Glutamatergic neuron (in vitro differentiated cells): Measurements from ENCODE around the gene RAB43. TPM values are rescaled to one million over a fixed set of nuclear protein-coding genes. Genes with fewer than 3 reads are reported as not detected.

ENCODE experiments used
- DNase-seq: peaks from one replicate; pipeline ENCODE4 v3.0.0; 2022
- H3K27ac Mint-ChIP-seq: one replicate; pipeline ENCODE4 v1.8.0; 2020; ENCODE audit warnings: mild to moderate bottlenecking, mixed read lengths, inconsistent platforms; ENCODE audit not compliant: unreplicated experiment
- H3K27me3 Mint-ChIP-seq: one replicate; pipeline ENCODE4 v1.8.0; 2020; ENCODE audit warnings: mild to moderate bottlenecking, moderate library complexity, mixed read lengths, inconsistent platforms; ENCODE audit not compliant: unreplicated experiment
- H3K36me3 Mint-ChIP-seq: one replicate; pipeline ENCODE4 v1.8.0; 2020; ENCODE audit warnings: mild to moderate bottlenecking, mixed read lengths, inconsistent platforms; ENCODE audit not compliant: unreplicated experiment
- H3K4me1 Mint-ChIP-seq: one replicate; pipeline ENCODE4 v1.8.0; 2020; ENCODE audit warnings: mild to moderate bottlenecking, low read depth, mixed read lengths, inconsistent platforms; ENCODE audit not compliant: unreplicated experiment
- H3K4me3 Mint-ChIP-seq: one replicate; pipeline ENCODE4 v1.8.0; 2020; ENCODE audit warnings: mild to moderate bottlenecking, mixed read lengths, inconsistent platforms; ENCODE audit not compliant: unreplicated experiment
- H3K9me3 Mint-ChIP-seq: one replicate; pipeline ENCODE4 v1.8.0; 2020; ENCODE audit warnings: mild to moderate bottlenecking, moderate library complexity, mixed read lengths, inconsistent platforms; ENCODE audit not compliant: unreplicated experiment
- total RNA-seq: library from RNA; stranded (reverse); fragmentation: NEBNext Ultra II Directional; extraction: Animal tissue kit (Norgen Biotek cat#: 25700); gene quantifications from one replicate; pipeline ENCODE4 v1.2.1, GENCODE V29; 2021; ENCODE audit not compliant: unreplicated experiment
- TF ChIP-seq, protein P1 (sequence below): fragments of 200-600 bp; sonication (generic); IDR thresholded peaks from one replicate; pipeline ENCODE4 v1.5.0; 2021; ENCODE audit not compliant: partially characterized antibody, unreplicated experiment

The RAB43 gene
- total RNA-seq, 1 donor from 2014 or later = 2.3 TPM

DNA sequence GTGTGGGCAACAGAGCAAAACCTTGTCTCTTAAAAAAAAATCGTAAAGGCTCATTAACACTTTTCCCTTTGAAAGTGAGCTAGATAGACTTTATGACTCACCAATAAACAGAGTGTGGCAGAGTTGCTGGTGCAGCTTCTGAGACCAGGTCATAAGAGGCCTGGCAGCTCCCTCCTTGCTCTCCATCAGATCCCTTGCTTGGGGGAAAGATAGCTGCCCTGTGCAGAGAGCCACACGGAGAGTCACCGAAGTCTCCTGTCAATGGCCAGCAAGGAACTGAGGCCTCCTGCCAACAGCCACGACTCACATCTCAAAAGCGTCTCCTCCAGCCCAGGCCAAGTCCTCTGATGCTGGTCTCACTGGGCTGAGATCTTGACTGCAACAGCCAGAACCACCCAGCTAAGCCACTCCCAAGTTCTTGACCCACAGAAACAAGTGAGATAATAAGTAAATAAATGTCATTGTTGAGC lies 69.7 kb downstream of the RAB43 start:
- Mint-ChIP-seq H3K36me3 (peaks cover 12% of the 10 kb centered on the region), H3K4me1 (no peaks in the 10 kb centered on the region), H3K27ac (no peak overlapping the region), H3K4me3 (no peak overlapping the region), H3K27me3 (peaks cover 5% of the 10 kb centered on the region), H3K9me3 (peaks cover 5% of the 10 kb centered on the region)
- no peak for DNase-seq
- TF ChIP-seq, protein P1, sequence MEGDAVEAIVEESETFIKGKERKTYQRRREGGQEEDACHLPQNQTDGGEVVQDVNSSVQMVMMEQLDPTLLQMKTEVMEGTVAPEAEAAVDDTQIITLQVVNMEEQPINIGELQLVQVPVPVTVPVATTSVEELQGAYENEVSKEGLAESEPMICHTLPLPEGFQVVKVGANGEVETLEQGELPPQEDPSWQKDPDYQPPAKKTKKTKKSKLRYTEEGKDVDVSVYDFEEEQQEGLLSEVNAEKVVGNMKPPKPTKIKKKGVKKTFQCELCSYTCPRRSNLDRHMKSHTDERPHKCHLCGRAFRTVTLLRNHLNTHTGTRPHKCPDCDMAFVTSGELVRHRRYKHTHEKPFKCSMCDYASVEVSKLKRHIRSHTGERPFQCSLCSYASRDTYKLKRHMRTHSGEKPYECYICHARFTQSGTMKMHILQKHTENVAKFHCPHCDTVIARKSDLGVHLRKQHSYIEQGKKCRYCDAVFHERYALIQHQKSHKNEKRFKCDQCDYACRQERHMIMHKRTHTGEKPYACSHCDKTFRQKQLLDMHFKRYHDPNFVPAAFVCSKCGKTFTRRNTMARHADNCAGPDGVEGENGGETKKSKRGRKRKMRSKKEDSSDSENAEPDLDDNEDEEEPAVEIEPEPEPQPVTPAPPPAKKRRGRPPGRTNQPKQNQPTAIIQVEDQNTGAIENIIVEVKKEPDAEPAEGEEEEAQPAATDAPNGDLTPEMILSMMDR = peak; percentile 6

DNA sequence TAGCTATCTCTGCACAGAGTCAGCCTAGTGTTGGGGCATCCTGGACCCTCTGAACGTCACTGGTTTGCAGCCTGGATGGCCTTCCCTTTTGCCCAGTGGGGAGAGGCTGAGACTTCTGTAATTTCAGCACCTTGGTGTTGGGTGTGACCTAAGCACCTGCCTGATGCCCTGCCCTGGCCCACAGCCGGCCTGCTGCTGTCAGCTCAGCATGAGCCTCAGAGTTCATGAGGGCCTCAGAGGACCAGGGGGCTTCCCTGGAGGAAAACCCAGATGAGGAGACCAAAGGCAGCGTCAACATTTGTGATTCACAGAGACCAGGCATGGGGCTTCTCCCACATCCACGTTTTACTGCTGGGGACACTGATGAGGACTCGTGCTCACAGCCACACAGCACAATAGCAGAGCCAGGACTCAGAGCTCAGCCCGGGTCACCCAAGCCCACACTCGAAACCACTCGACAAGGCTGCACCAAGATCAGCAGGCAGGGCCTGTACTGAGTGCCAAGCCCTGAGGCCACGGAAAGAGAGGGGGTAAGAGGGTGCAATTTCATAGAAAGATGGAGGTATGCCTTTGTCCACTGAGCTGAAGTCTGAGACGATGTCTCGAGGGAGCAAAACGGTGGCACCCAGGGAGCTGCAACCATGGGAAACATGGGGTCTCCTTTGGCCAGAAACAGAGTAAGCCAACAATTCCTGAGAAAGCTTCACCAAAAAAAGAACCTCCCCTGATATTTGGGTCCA lies 70.9 kb downstream of the RAB43 start:
- H3K4me3 Mint-ChIP-seq = no peak overlapping the region
- TF ChIP-seq, protein P1 = no peak
- H3K27me3 Mint-ChIP-seq = peaks cover 5% of the 10 kb centered on the region
- H3K27ac Mint-ChIP-seq = no peak overlapping the region
- H3K36me3 Mint-ChIP-seq = peaks cover 12% of the 10 kb centered on the region
- DNase-seq = no peak
- H3K9me3 Mint-ChIP-seq = peaks cover 5% of the 10 kb centered on the region
- H3K4me1 Mint-ChIP-seq = no peaks in the 10 kb centered on the region

DNA sequence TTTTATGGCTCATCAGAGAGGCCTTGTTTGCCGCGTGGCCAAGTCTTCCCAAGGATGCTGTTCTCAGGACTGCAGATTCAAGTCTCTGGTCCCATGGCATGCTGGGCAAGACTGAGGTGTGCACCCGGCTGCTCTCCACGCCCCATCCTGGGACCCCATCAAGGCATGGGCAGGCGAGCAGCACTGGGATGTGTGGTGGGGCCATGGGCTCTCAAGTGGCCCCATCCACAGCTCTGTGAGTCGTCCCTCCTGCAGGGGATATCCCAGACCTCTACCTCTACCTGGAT lies 74.1 kb downstream of the RAB43 start:
- Mint-ChIP-seq H3K27ac (no peak overlapping the region), H3K27me3 (peaks cover 8% of the 10 kb centered on the region), H3K36me3 (peaks cover 26% of the 10 kb centered on the region), H3K9me3 (peaks cover 11% of the 10 kb centered on the region), H3K4me3 (no peak overlapping the region), H3K4me1 (no peaks in the 10 kb centered on the region)
- TF ChIP-seq, protein P1 = no peak
- no peak for DNase-seq

DNA sequence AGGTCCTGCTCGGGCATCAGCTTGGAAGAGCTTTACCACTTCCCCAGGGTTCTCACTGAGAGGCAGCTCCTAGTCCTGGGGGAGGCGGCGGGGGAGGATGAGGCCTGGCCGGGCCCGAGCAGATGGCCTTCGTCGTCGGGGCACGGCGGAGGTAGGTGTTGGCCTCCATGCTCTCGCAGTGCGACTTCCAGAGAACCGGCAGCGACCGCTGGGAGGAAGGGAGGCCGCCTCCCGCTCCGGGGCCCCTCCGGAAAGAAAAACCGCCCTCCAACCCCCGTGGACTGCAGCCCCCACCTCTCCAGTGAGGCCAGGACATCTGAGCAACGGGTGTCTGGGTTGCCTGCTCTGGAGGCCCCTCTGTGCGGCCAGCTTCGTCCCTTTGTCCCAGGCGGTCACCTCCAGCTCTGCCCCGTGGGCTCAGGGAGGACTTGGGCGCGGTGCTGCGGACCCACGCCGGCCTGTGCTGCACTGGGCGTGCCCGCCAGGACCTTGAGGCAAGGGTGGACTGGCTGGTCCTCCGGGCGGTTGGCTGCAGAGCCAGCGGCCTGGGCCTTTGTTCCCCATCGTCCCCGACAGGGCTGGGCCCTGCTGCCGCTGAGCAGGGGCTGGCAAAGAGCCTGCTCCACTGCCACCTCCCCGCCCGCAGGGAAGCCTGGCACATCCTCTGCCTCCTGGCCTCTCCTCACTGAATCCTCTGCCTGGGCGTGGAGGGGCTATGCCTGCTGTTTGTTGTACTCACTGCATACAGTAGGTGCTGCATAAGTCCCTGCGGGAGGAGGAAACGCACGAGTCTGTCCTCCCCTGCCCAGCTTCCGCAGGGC lies 74.7 kb downstream of the RAB43 start:
- H3K4me3 Mint-ChIP-seq = no peak overlapping the region
- TF ChIP-seq, protein P1 = no peak
- H3K9me3 Mint-ChIP-seq = peaks cover 12% of the 10 kb centered on the region
- H3K36me3 Mint-ChIP-seq = peaks cover 32% of the 10 kb centered on the region
- no peak for DNase-seq
- H3K27me3 Mint-ChIP-seq = peaks cover 13% of the 10 kb centered on the region
- H3K27ac Mint-ChIP-seq = no peak overlapping the region
- H3K4me1 Mint-ChIP-seq = no peaks in the 10 kb centered on the region
